ENCODE results near the gene MTUS2.
"Not testable (repeated sequence)": the region's sequence is repeated elsewhere in the genome, so short reads cannot be mapped to it uniquely, and the experiment has no call there.

The MTUS2 gene

GRCh38 chr13:29171244-29171643 lies 351.1 kb downstream of the MTUS2 start:
- no peak for DNase-seq

- no peak for DNase-seq
Measured at GRCh38 chr13:29174093-29174492, 354.0 kb downstream of the MTUS2 start.

GRCh38 chr13:29175250-29175873 lies 355.2 kb downstream of the MTUS2 start:
- no peak for DNase-seq

- no peak for DNase-seq
Measured at GRCh38 chr13:29180055-29180454, 359.9 kb downstream of the MTUS2 start.

- DNase-seq: no peak
Measured at GRCh38 chr13:29182216-29182615, 362.1 kb downstream of the MTUS2 start.

- no peak for DNase-seq
Measured at GRCh38 chr13:29185926-29186325, 365.8 kb downstream of the MTUS2 start.

- DNase-seq: no peak
Measured at GRCh38 chr13:29187584-29187983, 367.4 kb downstream of the MTUS2 start.

GRCh38 chr13:29190298-29190697 lies 370.2 kb downstream of the MTUS2 start:
- no peak for DNase-seq

- no peak for DNase-seq
Measured at GRCh38 chr13:29193083-29193482, 372.9 kb downstream of the MTUS2 start.

- DNase-seq: no peak
Measured at GRCh38 chr13:29195456-29195855, 375.3 kb downstream of the MTUS2 start.

- no peak for DNase-seq
Measured at GRCh38 chr13:29196409-29197074, 376.4 kb downstream of the MTUS2 start.

- DNase-seq: not testable (repeated sequence)
Measured at GRCh38 chr13:29202753-29203152, 382.6 kb downstream of the MTUS2 start.

GRCh38 chr13:29204651-29205050 lies 384.5 kb downstream of the MTUS2 start:
- DNase-seq: no peak

- no peak for DNase-seq
Measured at GRCh38 chr13:29210676-29211075, 390.5 kb downstream of the MTUS2 start.

GRCh38 chr13:29211162-29211561 lies 391.0 kb downstream of the MTUS2 start:
- DNase-seq: not testable (repeated sequence)

- no peak for DNase-seq
Measured at GRCh38 chr13:29222458-29222857, 402.3 kb downstream of the MTUS2 start.

- DNase-seq: no peak
Measured at GRCh38 chr13:29224206-29224605, 404.1 kb downstream of the MTUS2 start.

- no peak for DNase-seq
Measured at GRCh38 chr13:29227576-29227975, 407.4 kb downstream of the MTUS2 start.

GRCh38 chr13:29230299-29230845 lies 410.2 kb downstream of the MTUS2 start:
- no peak for DNase-seq

- DNase-seq: no peak
Measured at GRCh38 chr13:29239653-29240525, 419.8 kb downstream of the MTUS2 start.

- no peak for DNase-seq
Measured at GRCh38 chr13:29254626-29255370, 434.7 kb downstream of the MTUS2 start.

- DNase-seq: no peak
Measured at GRCh38 chr13:29255567-29255966, 435.4 kb downstream of the MTUS2 start.

GRCh38 chr13:29260684-29261083 lies 440.5 kb downstream of the MTUS2 start:
- DNase-seq: no peak

Measured in central memory CD4-positive, alpha-beta T cell (primary cell).